ENCODE data around the gene AIM2.

AIM2 gene

DNA sequence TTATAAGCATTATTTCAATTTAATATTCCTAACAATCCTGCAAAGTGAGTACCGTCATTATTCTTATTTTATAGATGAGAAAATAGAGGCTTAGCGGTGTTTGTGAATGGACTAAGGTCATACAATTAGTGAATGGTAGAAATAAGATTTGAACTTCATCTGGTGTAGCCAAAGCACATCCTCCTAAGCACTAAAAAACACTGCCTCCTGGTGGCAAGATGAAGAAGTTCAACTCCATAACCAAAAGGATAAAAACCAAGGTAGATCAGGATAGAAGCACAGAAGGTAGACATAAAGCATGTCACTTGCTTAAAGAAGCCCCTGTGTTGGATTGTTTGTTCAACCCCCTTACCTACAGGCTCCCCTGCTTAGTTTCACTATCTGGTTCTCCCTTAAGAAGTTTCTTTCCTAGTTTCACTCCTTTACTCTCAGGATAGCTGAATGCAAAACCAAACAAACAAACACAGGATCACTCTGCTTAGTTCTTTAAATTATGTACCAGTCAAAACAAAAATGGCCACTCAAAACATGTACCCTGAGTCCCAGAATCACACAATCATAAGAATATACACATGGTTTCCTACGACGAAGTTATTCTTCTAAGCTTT lies 12.7 kb upstream of the AIM2 start:
- DNase-seq (ENCODE audit: low spot score): peak; percentile 25
- in situ Hi-C loops (cut with MboI; ENCODE audit: low pct_unique_long_range_greater_than_20kb, low sequenced_read_pairs, unreplicated experiment): loop anchor here (25.0 kb wide), 1 partner anchor 577 kb away; no protein-coding TSS in a partner anchor
- TF ChIP-seq, protein P1, sequence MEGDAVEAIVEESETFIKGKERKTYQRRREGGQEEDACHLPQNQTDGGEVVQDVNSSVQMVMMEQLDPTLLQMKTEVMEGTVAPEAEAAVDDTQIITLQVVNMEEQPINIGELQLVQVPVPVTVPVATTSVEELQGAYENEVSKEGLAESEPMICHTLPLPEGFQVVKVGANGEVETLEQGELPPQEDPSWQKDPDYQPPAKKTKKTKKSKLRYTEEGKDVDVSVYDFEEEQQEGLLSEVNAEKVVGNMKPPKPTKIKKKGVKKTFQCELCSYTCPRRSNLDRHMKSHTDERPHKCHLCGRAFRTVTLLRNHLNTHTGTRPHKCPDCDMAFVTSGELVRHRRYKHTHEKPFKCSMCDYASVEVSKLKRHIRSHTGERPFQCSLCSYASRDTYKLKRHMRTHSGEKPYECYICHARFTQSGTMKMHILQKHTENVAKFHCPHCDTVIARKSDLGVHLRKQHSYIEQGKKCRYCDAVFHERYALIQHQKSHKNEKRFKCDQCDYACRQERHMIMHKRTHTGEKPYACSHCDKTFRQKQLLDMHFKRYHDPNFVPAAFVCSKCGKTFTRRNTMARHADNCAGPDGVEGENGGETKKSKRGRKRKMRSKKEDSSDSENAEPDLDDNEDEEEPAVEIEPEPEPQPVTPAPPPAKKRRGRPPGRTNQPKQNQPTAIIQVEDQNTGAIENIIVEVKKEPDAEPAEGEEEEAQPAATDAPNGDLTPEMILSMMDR (IDR thresholded peaks at IDR 0.05; ENCODE audit: extremely low read depth, insufficient read depth, missing control alignments): peak; percentile 75

- TF ChIP-seq, protein P1 (IDR thresholded peaks at IDR 0.05; ENCODE audit: extremely low read depth, insufficient read depth, missing control alignments): no peak
- DNase-seq (ENCODE audit: low spot score): no peak
- in situ Hi-C loops (cut with MboI; ENCODE audit: low pct_unique_long_range_greater_than_20kb, low sequenced_read_pairs, unreplicated experiment): loop anchor here (25.0 kb wide), 1 partner anchor 576 kb away; no protein-coding TSS in a partner anchor
Measured at GRCh38 chr1:159088546-159089183, 12.1 kb upstream of the AIM2 start.

DNA sequence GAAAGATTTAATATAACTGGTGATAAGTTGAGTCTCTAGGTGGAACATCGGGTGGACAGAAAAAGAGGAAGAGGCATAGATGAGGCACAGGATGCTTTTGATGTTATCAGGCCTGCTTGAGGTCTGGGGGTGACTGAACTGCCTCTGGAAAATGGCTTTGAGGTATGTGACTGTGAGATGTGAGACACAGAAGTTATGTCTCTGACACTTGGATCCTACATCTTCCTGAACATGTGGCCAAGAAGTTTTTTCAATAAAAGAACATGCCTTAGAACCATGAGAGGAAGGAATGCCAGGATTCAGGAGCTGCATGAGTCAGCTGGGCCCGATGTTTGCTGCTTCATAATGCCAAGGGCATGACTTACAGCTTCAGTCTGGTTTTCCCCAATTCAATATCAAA lies 11.5 kb upstream of the AIM2 start:
- TF ChIP-seq, protein P1 (IDR thresholded peaks at IDR 0.05; ENCODE audit: extremely low read depth, insufficient read depth, missing control alignments): no peak
- DNase-seq (ENCODE audit: low spot score): no peak
- in situ Hi-C loops (cut with MboI; ENCODE audit: low pct_unique_long_range_greater_than_20kb, low sequenced_read_pairs, unreplicated experiment): loop anchor here (25.0 kb wide), 1 partner anchor 576 kb away; no protein-coding TSS in a partner anchor

- TF ChIP-seq, protein P1 (IDR thresholded peaks at IDR 0.05; ENCODE audit: extremely low read depth, insufficient read depth, missing control alignments): no peak
- in situ Hi-C loops (cut with MboI; ENCODE audit: low pct_unique_long_range_greater_than_20kb, low sequenced_read_pairs, unreplicated experiment): loop anchor here (25.0 kb wide), 1 partner anchor 573 kb away; no protein-coding TSS in a partner anchor
- no peak for DNase-seq (ENCODE audit: low spot score)
Measured at GRCh38 chr1:159084867-159085266, 8.3 kb upstream of the AIM2 start.

GRCh38 chr1:159084152-159084551 lies 7.6 kb upstream of the AIM2 start:
- in situ Hi-C loops (cut with MboI; ENCODE audit: low pct_unique_long_range_greater_than_20kb, low sequenced_read_pairs, unreplicated experiment): loop anchor here (25.0 kb wide), 1 partner anchor 572 kb away; no protein-coding TSS in a partner anchor
- TF ChIP-seq, protein P1 (IDR thresholded peaks at IDR 0.05; ENCODE audit: extremely low read depth, insufficient read depth, missing control alignments): no peak

DNA sequence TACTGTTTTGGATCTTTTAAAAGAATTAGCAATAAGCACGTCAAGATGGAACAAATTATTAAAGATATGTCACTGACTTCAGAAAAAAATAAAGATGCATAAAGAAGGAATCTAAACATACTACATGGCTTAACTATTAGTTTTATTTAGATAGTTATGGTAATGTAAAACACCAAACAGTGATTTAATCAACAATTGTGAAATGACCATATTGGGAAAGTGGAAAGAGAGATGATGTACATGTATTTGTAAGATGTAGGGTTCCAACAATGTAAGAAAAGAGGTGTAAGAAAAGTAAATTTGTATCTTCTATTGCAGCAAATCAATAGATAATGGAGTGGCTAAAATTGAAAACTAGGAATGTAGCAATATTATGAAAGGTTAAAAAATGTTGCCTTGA lies 6.4 kb upstream of the AIM2 start:
- in situ Hi-C loops (cut with MboI; ENCODE audit: low pct_unique_long_range_greater_than_20kb, low sequenced_read_pairs, unreplicated experiment): loop anchor here (25.0 kb wide), 1 partner anchor 571 kb away; no protein-coding TSS in a partner anchor
- TF ChIP-seq, protein P1 (IDR thresholded peaks at IDR 0.05; ENCODE audit: extremely low read depth, insufficient read depth, missing control alignments): no peak
- DNase-seq (ENCODE audit: low spot score): no peak

More at GRCh38 chr1:159084152-159084551, 7.6 kb upstream of the AIM2 start:
- no peak for DNase-seq (ENCODE audit: low spot score)

Data from GM13977 (cell line).